PC-3 (cell line): ENCODE data around the gene TAGLN. TPM values are rescaled to one million over a fixed set of nuclear protein-coding genes. Genes with fewer than 3 reads are reported as not detected.

Source experiments
- ATAC-seq: fragments of 200-7000 bp; cut with Tn5 transposase; 2 replicates; pipeline ENCODE4 v1.9.1; 2020; ENCODE audit warnings: mild to moderate bottlenecking, moderate library complexity
- BruUV-seq: library from RNA; stranded (reverse); fragments of 400-500 nt; replicated peaks from 2 replicates; lab custom pipeline; 2021; lab: Mats Ljungman, UMichigan
- CTCF ChIA-PET: fragments of 300-600 bp; sonication (Branson Sonifier 250); formaldehyde crosslinking; loops from one replicate; lab custom pipeline; 2022; ENCODE audit warnings: antibody characterized with exemption; lab: Charles Lee
- POLR2A ChIA-PET: fragments of 300-600 bp; sonication (Branson Sonifier 250); formaldehyde crosslinking; loops from one replicate; lab custom pipeline; 2022; ENCODE audit warnings: antibody characterized with exemption; ENCODE audit not compliant: unreplicated experiment; lab: Charles Lee
- DNase-seq: peaks from one replicate; pipeline ENCODE4 v3.0.0-alpha.2; 2015
- H2AFZ ChIP-seq: fragments of 300-600 bp; sonication (generic); 2 replicates; pipeline ENCODE4 v1.6.0; 2016; ENCODE audit warnings: antibody characterized with exemption, low read length
- H3F3A ChIP-seq: fragments of 300-600 bp; sonication (generic); one replicate; pipeline ENCODE4 v1.6.0; 2017; ENCODE audit warnings: antibody characterized with exemption, low read length, control low read depth, mild to moderate bottlenecking; ENCODE audit not compliant: unreplicated experiment
- H3K27ac ChIP-seq: fragments of 300-600 bp; sonication (generic); 2 replicates; pipeline ENCODE4 v1.5.1; 2016; ENCODE audit warnings: mild to moderate bottlenecking, low read length
- H3K27me3 ChIP-seq: fragments of 300-600 bp; sonication (generic); 2 replicates; pipeline ENCODE4 v1.6.1; 2016; ENCODE audit warnings: low read length, mixed read lengths
- H3K36me3 ChIP-seq: fragments of 300-600 bp; sonication (generic); 2 replicates; pipeline ENCODE4 v1.6.1; 2016; ENCODE audit warnings: low read depth, mixed run types, low read length, mixed read lengths
- H3K4me1 ChIP-seq: fragments of 300-600 bp; sonication (generic); 2 replicates; pipeline ENCODE4 v1.5.1; 2016; ENCODE audit warnings: low read length; ENCODE audit not compliant: insufficient read depth
- H3K4me2 ChIP-seq: fragments of 300-600 bp; sonication (generic); 2 replicates; pipeline ENCODE4 v1.6.0; 2016; ENCODE audit warnings: low read length
- H3K4me3 ChIP-seq: fragments of 300-600 bp; sonication (generic); 2 replicates; pipeline ENCODE4 v1.5.1; 2016; ENCODE audit warnings: mild to moderate bottlenecking, low read length, mixed read lengths
- H3K79me2 ChIP-seq: fragments of 300-600 bp; sonication (generic); 2 replicates; pipeline ENCODE4 v1.6.1; 2017; ENCODE audit warnings: low read length, mixed read lengths
- H3K9ac ChIP-seq: fragments of 300-600 bp; sonication (generic); 2 replicates; pipeline ENCODE4 v1.6.0; 2016; ENCODE audit warnings: mild to moderate bottlenecking, low read length
- H3K9me2 ChIP-seq: fragments of 300-600 bp; sonication (generic); replicated peaks from 2 replicates; pipeline ENCODE4 v1.6.1; 2016; ENCODE audit warnings: mixed run types, low read length, mixed read lengths
- H3K9me3 ChIP-seq: fragments of 300-600 bp; sonication (generic); 2 replicates; pipeline ENCODE4 v1.6.1; 2016; ENCODE audit warnings: low read length, mixed read lengths
- H4K20me1 ChIP-seq: fragments of 300-600 bp; sonication (generic); 2 replicates; pipeline ENCODE4 v1.6.1; 2016; ENCODE audit warnings: low read length, mixed read lengths
- CTCF ChIP-seq: fragments of 300-600 bp; sonication (generic); conservative IDR thresholded peaks from 2 replicates; pipeline ENCODE4 v1.5.1; 2017; ENCODE audit warnings: antibody characterized with exemption, low read depth, mild to moderate bottlenecking, low read length
- EZH2 ChIP-seq: fragments of 300-600 bp; sonication (generic); IDR thresholded peaks from one replicate; pipeline ENCODE4 v1.6.1; 2017; ENCODE audit warnings: antibody characterized with exemption, mild to moderate bottlenecking, low read length; ENCODE audit not compliant: unreplicated experiment
- EZH2phosphoT487 ChIP-seq: fragments of 300-600 bp; sonication (generic); IDR thresholded peaks from 2 replicates; pipeline ENCODE4 v1.6.1; 2018; ENCODE audit warnings: mild to moderate bottlenecking, antibody characterized with exemption, low read length, borderline replicate concordance
- intact Hi-C: fragments of 100-400 bp; cut with micrococcal nuclease; formaldehyde crosslinking; loops from 2 replicates; pipeline ENCODE4 v1.9.0; 2023
- total RNA-seq: library from RNA; depleted of rRNA; stranded (reverse); fragments of >200 nt; gene quantifications from 2 replicates; pipeline ENCODE4 v1.2.3, GENCODE V29; 2014

The TAGLN gene
- total RNA-seq, 1 experiment from 2014 or later: 10.3 TPM

GRCh38 chr11:117232092-117232878 lies 33.1 kb downstream of the TAGLN start, which contains the start of gene RNF214:
Gene RNF214 (plus strand): TSS chr11:117232671. CDS start chr11:117234273, 1,602 bp downstream.
- Histone ChIP-seq H3K27ac (peak within 1 kb of the TSS; percentile 25), H2AFZ (peak within 1 kb of the TSS; percentile 97), H3K4me1 (peaks cover 23% of the 10 kb centered on the region), H3K4me2 (peak within 1 kb of the TSS; percentile 99), H3K79me2 (peaks cover 36% of the 10 kb centered on the region), H4K20me1 (no peaks in the 10 kb centered on the region), H3K9me2 (no peaks in the 10 kb centered on the region), H3F3A (no peaks in the 10 kb centered on the region), H3K27me3 (no peaks in the 10 kb centered on the region), H3K36me3 (peaks cover 7% of the 10 kb centered on the region; the same call in 1 of the 2 replicates), H3K9ac (peak within 1 kb of the TSS; percentile 82), H3K4me3 (peak within 1 kb of the TSS; percentile 86), H3K9me3 (no peaks in the 10 kb centered on the region)
- intact Hi-C loops: loop anchor here (10.0 kb wide), 1 partner anchor 377 kb away; no protein-coding TSS in a partner anchor
- BruUV-seq: no TSS peak
- ATAC-seq: peak; percentile 78
- peak; percentile 93 for DNase-seq
- ChIA-PET CTCF (no interaction called here), POLR2A (no interaction called here)
- TF ChIP-seq CTCF (peak; percentile 87), EZH2 (no peak), EZH2phosphoT487 (no peak)

- ATAC-seq: peak; percentile 6
- H3K79me2 ChIP-seq: peaks cover 36% of the 10 kb centered on the region
- peak overlapping the region; percentile 89 for H2AFZ ChIP-seq
- BruUV-seq: no TSS peak
- ChIA-PET CTCF (no interaction called here), POLR2A (no interaction called here)
- H3K27me3 ChIP-seq: no peaks in the 10 kb centered on the region
- H3K9ac ChIP-seq: peak overlapping the region; percentile 77
- no peaks in the 10 kb centered on the region for H3K9me2 ChIP-seq
- TF ChIP-seq EZH2: no peak
- TF ChIP-seq CTCF: no peak
- TF ChIP-seq EZH2phosphoT487: no peak
- no peak for DNase-seq
- H3K4me1 ChIP-seq: peaks cover 24% of the 10 kb centered on the region
- H3K4me3 ChIP-seq: peak overlapping the region; percentile 86
- intact Hi-C loops: loop anchor here (1.0 to 10.0 kb wide), 2 partner anchors 83 to 378 kb away; partner anchors contain the start of gene BACE1
- H3K9me3 ChIP-seq: no peaks in the 10 kb centered on the region
- H3K36me3 ChIP-seq: peaks cover 7% of the 10 kb centered on the region; the same call in 1 of the 2 replicates
- H3F3A ChIP-seq: no peaks in the 10 kb centered on the region
- no peak overlapping the region for H3K27ac ChIP-seq
- peak overlapping the region; percentile 99 for H3K4me2 ChIP-seq
- H4K20me1 ChIP-seq: no peaks in the 10 kb centered on the region
These were observed 33.8 kb downstream of the TAGLN start for GRCh38 chr11:117232911-117233409.
